AG04450 (cell line): Measurements from ENCODE around the gene ARHGAP6. TPM values are rescaled to one million over a fixed set of nuclear protein-coding genes. Genes with fewer than 3 reads are reported as not detected.

Experiments
- CTCF ChIA-PET: fragments of 300-600, 350-600 bp; formaldehyde crosslinking; extraction: SDS; loops from one replicate; lab custom pipeline; 2022; ENCODE audit warnings: antibody characterized with exemption, inconsistent platforms; lab: Charles Lee
- POLR2A ChIA-PET: fragments of 350-600 bp; formaldehyde crosslinking; extraction: SDS; loops from one replicate; lab custom pipeline; 2021; ENCODE audit warnings: antibody characterized with exemption, inconsistent platforms; lab: Yijun Ruan, JAX
- DNase-seq: peaks from one replicate; pipeline ENCODE4 v3.0.0-alpha.2; 2011; ENCODE audit warnings: low read depth, low spot score
- H3K27ac ChIP-seq: one replicate; pipeline ENCODE4 v1.5.1; 2012; ENCODE audit warnings: low read depth, low read length, control low read depth
- H3K27me3 ChIP-seq: one replicate; pipeline ENCODE4 v1.6.0; 2012; ENCODE audit warnings: low read length; ENCODE audit not compliant: control insufficient read depth, insufficient read depth
- H3K4me3 ChIP-seq: 2 replicates; pipeline ENCODE4 v1.5.1; 2011; ENCODE audit warnings: mild to moderate bottlenecking, low read depth, low read length, control low read depth
- H3K9me3 ChIP-seq: 2 replicates; pipeline ENCODE4 v1.5.1; 2012; ENCODE audit warnings: low read length; ENCODE audit not compliant: control insufficient read depth, insufficient read depth
- polyA plus RNA-seq: library from polyadenylated mRNA; depleted of rRNA; stranded (reverse); fragments of >200 nt; gene quantifications from 2 replicates; pipeline ENCODE4 v1.2.3, GENCODE V29; 2011
- TF ChIP-seq, protein P1 (sequence below): IDR thresholded peaks from 2 replicates; pipeline ENCODE4 v1.5.1; 2011; ENCODE audit warnings: low read depth, low read length, control low read depth, inconsistent platforms

ARHGAP6 gene
- polyA plus RNA-seq, 1 experiment: 4.0 TPM

DNA sequence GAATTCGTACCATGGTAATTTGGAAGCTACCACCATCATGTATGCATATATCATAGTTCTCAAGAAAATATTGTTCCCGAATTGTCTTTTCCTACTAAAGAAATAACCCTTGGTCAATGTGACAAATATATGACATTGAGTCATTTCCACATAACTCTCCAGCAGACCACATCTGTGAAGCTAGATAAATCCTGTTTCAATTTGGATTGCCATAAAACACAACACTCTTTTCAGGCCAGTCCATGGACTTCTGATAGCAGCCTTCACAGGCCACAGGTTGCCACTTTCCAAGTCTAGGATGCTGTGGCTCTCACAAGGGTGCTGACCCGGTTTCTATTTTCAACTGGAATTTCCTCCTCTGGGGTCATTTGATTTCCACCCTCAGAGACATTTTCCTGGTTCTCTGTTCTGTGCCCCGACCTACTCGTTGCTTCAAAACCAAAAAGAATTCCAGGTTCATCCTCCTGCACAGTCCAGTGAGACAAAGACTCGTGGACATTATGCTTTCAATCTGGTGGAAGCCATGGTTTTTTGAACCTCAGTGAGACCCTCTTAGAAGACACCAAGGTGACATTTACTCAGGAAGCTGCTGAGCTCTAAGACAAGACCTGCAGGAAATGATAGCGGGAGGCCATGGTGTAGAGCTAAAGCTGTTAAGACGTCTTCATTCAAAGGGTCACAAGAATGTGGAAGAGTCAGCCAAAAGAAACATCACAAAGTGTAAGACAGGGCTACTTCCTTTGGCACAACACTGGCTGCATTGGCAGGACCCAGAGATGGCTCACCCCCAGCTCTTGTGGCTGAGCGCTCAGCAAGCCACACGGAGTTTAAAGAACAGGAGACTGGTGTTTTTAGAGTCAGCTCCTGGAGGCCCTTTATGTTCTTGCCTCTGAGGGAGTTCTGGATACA lies 252.8 kb downstream of the ARHGAP6 start:
- TF ChIP-seq, protein P1, sequence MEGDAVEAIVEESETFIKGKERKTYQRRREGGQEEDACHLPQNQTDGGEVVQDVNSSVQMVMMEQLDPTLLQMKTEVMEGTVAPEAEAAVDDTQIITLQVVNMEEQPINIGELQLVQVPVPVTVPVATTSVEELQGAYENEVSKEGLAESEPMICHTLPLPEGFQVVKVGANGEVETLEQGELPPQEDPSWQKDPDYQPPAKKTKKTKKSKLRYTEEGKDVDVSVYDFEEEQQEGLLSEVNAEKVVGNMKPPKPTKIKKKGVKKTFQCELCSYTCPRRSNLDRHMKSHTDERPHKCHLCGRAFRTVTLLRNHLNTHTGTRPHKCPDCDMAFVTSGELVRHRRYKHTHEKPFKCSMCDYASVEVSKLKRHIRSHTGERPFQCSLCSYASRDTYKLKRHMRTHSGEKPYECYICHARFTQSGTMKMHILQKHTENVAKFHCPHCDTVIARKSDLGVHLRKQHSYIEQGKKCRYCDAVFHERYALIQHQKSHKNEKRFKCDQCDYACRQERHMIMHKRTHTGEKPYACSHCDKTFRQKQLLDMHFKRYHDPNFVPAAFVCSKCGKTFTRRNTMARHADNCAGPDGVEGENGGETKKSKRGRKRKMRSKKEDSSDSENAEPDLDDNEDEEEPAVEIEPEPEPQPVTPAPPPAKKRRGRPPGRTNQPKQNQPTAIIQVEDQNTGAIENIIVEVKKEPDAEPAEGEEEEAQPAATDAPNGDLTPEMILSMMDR: no peak
- no peak for DNase-seq
- POLR2A ChIA-PET: no interaction called here
- no peaks in the 10 kb centered on the region for H3K9me3 ChIP-seq
- no peak overlapping the region for H3K4me3 ChIP-seq
- CTCF ChIA-PET: no interaction called here
- no peaks in the 10 kb centered on the region for H3K27me3 ChIP-seq
- H3K27ac ChIP-seq: no peak overlapping the region

DNA sequence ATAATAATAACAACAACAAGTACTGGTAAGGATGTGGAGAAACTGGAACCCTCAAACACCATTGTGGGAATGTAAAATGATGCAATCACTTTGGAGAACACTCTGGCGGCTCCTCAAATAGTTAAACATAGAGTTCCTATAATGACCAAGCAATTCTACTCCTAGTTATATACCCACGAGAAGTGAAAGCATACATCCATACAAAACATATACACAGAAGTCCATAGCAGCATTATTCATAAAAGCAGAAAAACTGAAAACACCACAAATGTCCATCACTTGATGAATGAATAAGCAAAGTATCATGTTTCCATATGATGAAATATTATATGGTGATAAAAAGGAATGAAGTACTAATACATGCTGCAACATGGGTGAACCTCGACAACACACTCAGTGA lies 255.8 kb downstream of the ARHGAP6 start:
- no peak for DNase-seq
- ChIA-PET POLR2A (no interaction called here), CTCF (no interaction called here)
- Histone ChIP-seq H3K27me3 (no peaks in the 10 kb centered on the region), H3K27ac (no peak overlapping the region), H3K4me3 (no peak overlapping the region), H3K9me3 (no peaks in the 10 kb centered on the region)
- TF ChIP-seq, protein P1: no peak

DNA sequence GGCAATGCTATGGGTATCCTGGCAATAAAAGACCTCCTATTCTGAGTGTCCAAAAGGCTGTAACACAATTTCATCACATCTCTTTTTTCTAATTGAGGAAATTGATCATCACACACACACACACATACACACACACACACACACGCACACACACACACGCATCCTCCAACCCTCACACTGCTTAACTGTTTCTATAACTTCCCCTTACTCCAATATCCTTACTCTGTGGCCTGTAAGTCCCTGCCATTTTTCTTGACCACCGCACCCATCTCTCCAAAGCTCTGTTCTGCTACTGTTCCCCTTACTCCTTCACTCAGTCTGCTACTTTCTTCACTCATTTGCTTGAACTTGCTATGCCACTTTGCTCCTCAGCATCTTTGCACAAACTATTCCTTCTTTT lies 256.9 kb downstream of the ARHGAP6 start:
- CTCF ChIA-PET: interaction anchor here (1.6 kb wide), 1 partner anchor 27 kb away, joined by 6 read pairs; no protein-coding TSS in a partner anchor
- TF ChIP-seq, protein P1: no peak
- DNase-seq: no peak
- H3K27me3 ChIP-seq: no peaks in the 10 kb centered on the region
- POLR2A ChIA-PET: no interaction called here
- no peaks in the 10 kb centered on the region for H3K9me3 ChIP-seq
- H3K27ac ChIP-seq: no peak overlapping the region
- no peak overlapping the region for H3K4me3 ChIP-seq

DNA sequence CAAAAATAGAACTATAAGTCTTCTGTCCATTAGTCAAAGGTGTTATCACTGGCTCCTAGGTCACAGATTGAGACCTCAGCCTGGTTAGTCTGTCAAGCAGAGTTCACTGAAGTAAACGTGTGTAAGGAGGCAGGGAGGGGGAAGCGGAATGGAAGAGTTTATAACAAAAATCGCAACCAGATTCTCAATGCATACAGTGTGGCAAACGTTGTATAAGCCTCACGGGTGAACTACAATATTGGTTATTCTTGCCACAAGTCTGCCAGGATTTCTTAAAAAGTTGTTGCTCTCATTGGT lies 257.7 kb downstream of the ARHGAP6 start:
- no peak for DNase-seq
- Histone ChIP-seq H3K4me3 (no peak overlapping the region), H3K9me3 (no peaks in the 10 kb centered on the region), H3K27ac (no peak overlapping the region), H3K27me3 (no peaks in the 10 kb centered on the region)
- ChIA-PET CTCF (interaction anchor here (1.6 kb wide), 1 partner anchor 26 kb away, joined by 6 read pairs; no protein-coding TSS in a partner anchor), POLR2A (no interaction called here)
- TF ChIP-seq, protein P1: no peak

DNA sequence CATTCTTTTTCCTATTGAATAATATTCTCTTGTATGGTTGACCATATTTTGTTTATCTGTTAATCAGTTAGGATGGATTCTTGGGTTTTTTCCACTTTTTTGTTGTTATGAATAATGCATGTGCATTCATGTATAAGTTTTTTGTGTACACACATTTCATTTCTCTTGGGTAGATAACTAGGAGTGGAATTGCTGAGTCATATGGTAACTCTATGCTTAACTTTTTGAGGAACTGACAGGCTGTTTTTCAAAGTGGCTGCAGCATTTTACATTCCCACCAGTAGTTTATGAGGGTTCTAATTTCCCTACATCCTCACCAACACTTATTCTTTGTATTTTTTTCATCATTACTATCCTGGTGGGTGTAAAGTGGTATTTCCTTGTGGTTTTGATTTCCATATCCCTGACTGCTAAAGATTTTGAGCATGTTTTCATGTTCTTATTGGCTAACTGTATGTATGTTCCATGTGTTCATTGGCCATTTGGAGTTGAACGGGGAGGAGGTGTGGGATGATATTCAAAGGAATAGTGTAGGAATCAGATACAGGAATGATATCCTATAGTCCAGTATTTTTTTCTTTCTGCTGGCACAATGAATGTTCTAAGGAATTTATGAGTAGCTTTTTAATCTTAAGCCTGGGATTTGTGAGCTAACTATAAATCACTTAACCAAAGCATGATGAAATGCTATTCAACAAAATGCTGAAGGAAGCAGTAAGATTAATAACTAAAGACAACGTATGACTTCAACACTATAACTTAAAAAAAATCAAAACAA lies 258.2 kb downstream of the ARHGAP6 start:
- no peak for DNase-seq

More for the DNA sequence above, 258.2 kb downstream of the ARHGAP6 start:
- no peaks in the 10 kb centered on the region for H3K9me3 ChIP-seq
- ChIA-PET POLR2A (no interaction called here), CTCF (interaction anchor here (1.6 kb wide), 1 partner anchor 25 kb away, joined by 6 read pairs; no protein-coding TSS in a partner anchor)
- no peak overlapping the region for H3K27ac ChIP-seq
- no peaks in the 10 kb centered on the region for H3K27me3 ChIP-seq
- no peak overlapping the region for H3K4me3 ChIP-seq
- TF ChIP-seq, protein P1: no peak
